GM12872 (cell line): ENCODE results near the gene BRK1.

Experiments
- TF ChIP-seq, protein P1 (sequence below): IDR thresholded peaks from 3 replicates; pipeline ENCODE4 v1.5.1; 2011; ENCODE audit warnings: low read depth, mild to moderate bottlenecking, low read length, moderate library complexity; ENCODE audit not compliant: insufficient read depth

BRK1 gene

DNA sequence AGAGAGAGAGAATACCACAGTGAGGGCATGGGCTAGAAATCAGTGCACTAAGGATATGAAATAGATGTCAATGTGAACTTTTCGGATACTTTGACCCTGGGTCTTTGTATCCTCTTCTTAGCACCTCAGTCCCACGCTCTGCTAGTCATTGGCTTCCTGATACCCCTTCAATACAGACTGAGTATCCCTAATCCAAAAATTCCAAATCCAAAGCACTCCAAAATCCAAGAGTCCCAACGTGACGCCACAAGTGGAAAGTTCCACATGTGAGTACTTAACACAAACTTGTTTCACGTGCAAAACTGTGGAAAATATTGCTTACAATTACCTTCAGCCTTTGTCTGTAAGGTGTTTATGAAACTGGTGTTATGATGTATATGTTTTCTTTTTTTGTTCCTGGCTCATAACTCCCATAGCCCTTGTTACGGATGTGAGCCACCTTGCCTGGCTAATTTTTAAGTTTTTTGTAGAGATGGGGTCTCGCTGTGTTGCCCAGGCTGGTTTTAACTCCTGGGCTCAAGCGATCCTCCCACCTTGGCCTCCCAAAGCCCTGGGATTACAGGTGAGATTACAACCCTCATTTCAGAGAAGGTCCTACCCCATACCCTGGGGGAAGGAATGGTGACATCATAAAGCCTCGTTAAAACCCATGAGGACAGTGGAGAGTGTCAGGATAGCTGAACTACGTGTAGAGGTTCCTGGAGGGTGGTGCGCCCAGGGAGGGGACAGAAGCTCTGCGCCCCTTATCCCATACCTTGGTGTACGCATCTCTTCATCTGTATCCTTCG lies 39.1 kb downstream of the BRK1 start:
- TF ChIP-seq, protein P1, sequence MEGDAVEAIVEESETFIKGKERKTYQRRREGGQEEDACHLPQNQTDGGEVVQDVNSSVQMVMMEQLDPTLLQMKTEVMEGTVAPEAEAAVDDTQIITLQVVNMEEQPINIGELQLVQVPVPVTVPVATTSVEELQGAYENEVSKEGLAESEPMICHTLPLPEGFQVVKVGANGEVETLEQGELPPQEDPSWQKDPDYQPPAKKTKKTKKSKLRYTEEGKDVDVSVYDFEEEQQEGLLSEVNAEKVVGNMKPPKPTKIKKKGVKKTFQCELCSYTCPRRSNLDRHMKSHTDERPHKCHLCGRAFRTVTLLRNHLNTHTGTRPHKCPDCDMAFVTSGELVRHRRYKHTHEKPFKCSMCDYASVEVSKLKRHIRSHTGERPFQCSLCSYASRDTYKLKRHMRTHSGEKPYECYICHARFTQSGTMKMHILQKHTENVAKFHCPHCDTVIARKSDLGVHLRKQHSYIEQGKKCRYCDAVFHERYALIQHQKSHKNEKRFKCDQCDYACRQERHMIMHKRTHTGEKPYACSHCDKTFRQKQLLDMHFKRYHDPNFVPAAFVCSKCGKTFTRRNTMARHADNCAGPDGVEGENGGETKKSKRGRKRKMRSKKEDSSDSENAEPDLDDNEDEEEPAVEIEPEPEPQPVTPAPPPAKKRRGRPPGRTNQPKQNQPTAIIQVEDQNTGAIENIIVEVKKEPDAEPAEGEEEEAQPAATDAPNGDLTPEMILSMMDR = no peak

DNA sequence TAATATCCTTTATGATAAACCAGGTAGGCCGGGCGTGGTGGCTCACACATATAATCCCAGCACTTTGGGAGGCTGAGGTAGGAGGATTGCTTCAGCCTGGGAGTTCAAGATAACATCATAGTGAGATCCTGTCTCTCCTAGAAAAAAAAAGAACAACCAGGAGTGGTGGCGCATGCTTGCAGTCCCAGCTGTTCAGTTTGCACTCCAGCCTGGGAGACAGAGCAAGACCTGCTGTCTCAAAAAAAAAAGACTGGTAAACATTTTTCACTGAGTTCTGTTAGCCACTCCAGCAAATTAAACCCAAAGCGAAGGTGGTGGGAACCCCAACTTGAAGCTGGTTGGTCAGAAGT lies 39.6 kb downstream of the BRK1 start:
- TF ChIP-seq, protein P1 = no peak

DNA sequence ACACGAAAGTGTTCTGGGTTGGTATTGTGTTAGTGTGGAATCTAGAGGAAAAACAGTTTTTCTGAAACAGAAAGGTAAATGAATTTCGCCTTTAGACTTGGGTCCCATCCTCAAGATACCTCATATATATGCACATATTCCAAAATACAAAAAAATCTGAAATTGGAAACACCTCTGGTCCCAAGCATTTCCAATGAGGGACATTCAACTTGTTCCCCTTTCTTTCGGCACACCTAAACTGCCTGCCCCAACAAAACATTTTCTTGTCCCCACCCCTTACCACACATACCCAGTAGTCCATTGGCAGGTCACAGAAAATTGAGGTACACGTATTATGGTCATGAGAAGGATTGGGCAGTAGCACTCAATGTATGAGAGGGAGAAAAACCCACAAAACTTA lies 40.2 kb downstream of the BRK1 start:
- TF ChIP-seq, protein P1 = no peak

DNA sequence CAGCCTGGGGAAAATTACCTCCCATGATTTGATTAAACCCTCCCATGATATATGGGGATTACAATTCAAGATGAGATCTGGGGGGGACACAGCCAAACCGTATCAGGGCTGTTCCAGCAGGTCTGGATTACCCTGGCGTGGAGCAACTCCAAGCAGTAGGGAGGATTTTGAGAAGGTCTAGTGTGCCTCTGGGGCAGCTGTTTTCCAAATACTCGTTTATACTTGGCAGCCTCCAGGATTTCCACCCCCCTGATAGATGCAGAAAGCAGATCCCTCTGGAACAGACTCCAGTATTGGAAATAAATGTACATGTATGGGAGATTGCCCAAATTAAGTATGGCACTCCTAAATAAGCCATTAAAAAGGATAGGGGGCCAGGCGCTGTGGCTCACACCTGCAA lies 41.6 kb downstream of the BRK1 start:
- TF ChIP-seq, protein P1 = no peak

DNA sequence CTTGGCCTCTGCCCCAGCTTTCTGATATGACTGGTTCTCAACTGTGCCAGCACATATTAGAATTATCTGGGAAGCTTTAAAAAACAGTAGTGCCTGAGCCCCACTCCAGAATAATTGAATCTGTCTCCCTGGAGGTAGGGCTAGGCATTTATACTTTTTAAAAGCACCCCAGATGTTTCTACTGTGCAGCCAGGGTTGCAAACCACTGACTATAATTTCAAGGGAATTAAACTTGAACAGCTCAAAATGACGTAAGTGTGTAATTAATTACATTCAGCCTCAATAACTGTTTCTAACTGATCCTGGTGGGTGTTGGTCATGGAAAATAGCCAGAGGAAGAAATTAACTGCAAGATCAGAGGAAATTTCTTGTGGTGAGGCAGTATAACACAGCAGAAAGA lies 44.9 kb downstream of the BRK1 start:
- TF ChIP-seq, protein P1 = no peak

DNA sequence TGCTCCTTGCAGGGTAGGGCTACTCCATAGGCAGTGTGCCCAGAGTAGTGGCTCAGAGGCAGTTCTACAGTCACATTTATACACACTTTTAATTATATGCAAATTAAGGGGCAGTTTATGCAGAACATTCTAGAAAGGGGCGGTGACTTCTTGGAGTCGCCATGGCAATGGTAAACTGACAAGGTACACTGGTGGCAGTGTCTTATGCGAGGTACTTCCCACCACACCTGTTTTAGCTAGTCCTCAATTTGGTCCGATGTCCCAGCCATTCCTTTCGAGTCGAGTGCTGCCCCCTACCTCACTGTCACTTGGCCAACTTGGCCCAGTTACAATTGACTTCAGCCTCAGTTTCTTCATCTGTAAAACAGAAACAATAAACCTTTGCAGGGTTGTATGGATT lies 45.5 kb downstream of the BRK1 start:
- TF ChIP-seq, protein P1 = no peak

DNA sequence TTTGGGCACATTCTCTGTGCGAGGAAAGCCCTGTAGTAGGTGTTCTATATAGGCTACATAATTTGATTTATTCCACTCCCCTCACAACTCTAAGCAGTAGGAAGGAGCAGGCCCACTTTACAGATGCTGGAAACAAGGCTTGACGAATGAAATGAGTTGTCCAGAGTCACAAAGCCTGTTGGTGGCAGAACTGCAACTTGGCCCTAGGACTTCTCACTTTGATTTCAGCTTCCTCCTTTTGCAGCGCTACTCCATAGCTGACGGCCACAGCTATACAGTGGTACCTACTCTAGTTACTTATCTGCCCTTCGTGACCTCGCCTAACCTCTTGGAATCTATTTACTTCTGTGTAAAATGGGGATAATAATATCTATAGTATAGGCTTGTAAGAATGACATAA lies 46.7 kb downstream of the BRK1 start:
- TF ChIP-seq, protein P1 = no peak
